ENCODE results near the gene CFAP73. TPM values are rescaled to one million over a fixed set of nuclear protein-coding genes. Genes with fewer than 3 reads are reported as not detected.

Gene CFAP73
- polyA plus RNA-seq, 1 donor from 2014 or later: not detected

- Histone ChIP-seq H2AFZ (ENCODE audit: low read depth, low read length) (peak overlapping the region; percentile 80), H3K27ac (ENCODE audit: low read length) (peak overlapping the region; percentile 77), H3K27me3 (ENCODE audit: insufficient read depth, low read depth, low read length) (no peaks in the 10 kb centered on the region), H3K9ac (ENCODE audit: low read length) (peak overlapping the region; percentile 83), H3K9me3 (ENCODE audit: low read length) (no peaks in the 10 kb centered on the region), H3K4me3 (ENCODE audit: low read length) (peak overlapping the region; percentile 90), H3F3A (ENCODE audit: insufficient read depth, low read length, poor library complexity, severe bottlenecking) (no peaks in the 10 kb centered on the region), H3K79me2 (replicated peaks; ENCODE audit: insufficient read depth, low read length) (peaks cover 13% of the 10 kb centered on the region), H3K9me2 (ENCODE audit: insufficient read depth, low read length) (no peaks in the 10 kb centered on the region), H3K36me3 (ENCODE audit: insufficient read depth, low read length) (no peaks in the 10 kb centered on the region), H4K20me1 (ENCODE audit: insufficient read depth) (no peaks in the 10 kb centered on the region), H3K4me2 (ENCODE audit: low read length) (peak overlapping the region; percentile 91)
- no peak for TF ChIP-seq EP300 (conservative IDR thresholded peaks at IDR 0.05; ENCODE audit: poor library complexity, severe bottlenecking)
- TF ChIP-seq SMC3 (conservative IDR thresholded peaks at IDR 0.05; ENCODE audit: poor library complexity): no peak
- TF ChIP-seq POLR2AphosphoS5 (IDR thresholded peaks at IDR 0.05): no peak
- no peak for TF ChIP-seq EZH2 (IDR thresholded peaks at IDR 0.05; ENCODE audit: borderline replicate concordance, insufficient read depth, low read length, poor library complexity, severe bottlenecking)
- no peak for TF ChIP-seq MXI1 (conservative IDR thresholded peaks at IDR 0.05; ENCODE audit: poor library complexity, severe bottlenecking)
- TF ChIP-seq RAD21 (conservative IDR thresholded peaks at IDR 0.05): no peak
- TF ChIP-seq CTCF (IDR thresholded peaks at IDR 0.05; ENCODE audit: poor library complexity, severe bottlenecking): no peak
Measured at GRCh38 chr12:113186033-113186365, 36.5 kb downstream of the CFAP73 start.

- H3K9me2 ChIP-seq (ENCODE audit: insufficient read depth, low read length): no peaks in the 10 kb centered on the region
- no peaks in the 10 kb centered on the region for H3K36me3 ChIP-seq (ENCODE audit: insufficient read depth, low read length)
- no peak overlapping the region for H3K27ac ChIP-seq (ENCODE audit: low read length)
- H3K4me2 ChIP-seq (ENCODE audit: low read length): peak overlapping the region; percentile 91
- H3K27me3 ChIP-seq (ENCODE audit: insufficient read depth, low read depth, low read length): no peaks in the 10 kb centered on the region
- no peaks in the 10 kb centered on the region for H4K20me1 ChIP-seq (ENCODE audit: insufficient read depth)
- no peaks in the 10 kb centered on the region for H3K9me3 ChIP-seq (ENCODE audit: low read length)
- no peak for TF ChIP-seq EZH2 (IDR thresholded peaks at IDR 0.05; ENCODE audit: borderline replicate concordance, insufficient read depth, low read length, poor library complexity, severe bottlenecking)
- no peak for TF ChIP-seq TAF1 (IDR thresholded peaks at IDR 0.05; ENCODE audit: low read depth)
- TF ChIP-seq REST (IDR thresholded peaks at IDR 0.05; ENCODE audit: borderline replicate concordance): no peak
- TF ChIP-seq RAD21 (conservative IDR thresholded peaks at IDR 0.05): no peak
- no peak for TF ChIP-seq MXI1 (conservative IDR thresholded peaks at IDR 0.05; ENCODE audit: poor library complexity, severe bottlenecking)
- TF ChIP-seq POLR2AphosphoS5 (IDR thresholded peaks at IDR 0.05): no peak
- no peak for TF ChIP-seq CTCF (IDR thresholded peaks at IDR 0.05; ENCODE audit: poor library complexity, severe bottlenecking)
- TF ChIP-seq SMC3 (conservative IDR thresholded peaks at IDR 0.05; ENCODE audit: poor library complexity): no peak
- TF ChIP-seq EP300 (conservative IDR thresholded peaks at IDR 0.05; ENCODE audit: poor library complexity, severe bottlenecking): no peak
- no peak overlapping the region for H2AFZ ChIP-seq (ENCODE audit: low read depth, low read length)
- no peaks in the 10 kb centered on the region for H3F3A ChIP-seq (ENCODE audit: insufficient read depth, low read length, poor library complexity, severe bottlenecking)
- H3K79me2 ChIP-seq (replicated peaks; ENCODE audit: insufficient read depth, low read length): peaks cover 13% of the 10 kb centered on the region
- H3K4me3 ChIP-seq (ENCODE audit: low read length): peak overlapping the region; percentile 90
- peak overlapping the region; percentile 83 for H3K9ac ChIP-seq (ENCODE audit: low read length)
Measured at GRCh38 chr12:113186666-113187325, 37.3 kb downstream of the CFAP73 start.

Data from neural cell (in vitro differentiated cells).